ENCODE measurements around the gene TXNRD1.
"Not testable (repeated sequence)": the region's sequence is repeated elsewhere in the genome, so short reads cannot be mapped to it uniquely, and the experiment has no call there.

The TXNRD1 gene

DNA sequence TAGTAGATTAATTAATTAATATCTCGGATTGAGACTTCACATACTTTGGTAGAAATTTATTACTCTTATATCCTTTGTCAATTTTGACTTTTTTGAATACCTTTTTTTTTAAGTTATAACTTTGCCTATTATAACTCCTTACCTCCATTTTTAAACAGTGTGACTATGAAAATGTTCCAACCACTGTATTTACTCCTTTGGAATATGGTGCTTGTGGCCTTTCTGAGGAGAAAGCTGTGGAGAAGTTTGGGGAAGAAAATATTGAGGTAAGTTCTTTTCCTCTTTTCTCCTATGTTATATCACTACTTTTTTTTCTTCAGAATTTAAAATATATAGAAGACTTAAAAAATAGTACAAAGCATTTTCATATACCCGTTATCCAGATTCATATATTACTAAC, 115.8 kb downstream of the TXNRD1 start:
- Mint-ChIP-seq H3K4me1 (peaks cover 3% of the 10 kb centered on the region), H3K27me3 (no peaks in the 10 kb centered on the region), H3K9me3 (no peaks in the 10 kb centered on the region), H3K36me3 (peaks cover 16% of the 10 kb centered on the region), H3K4me3 (no peak overlapping the region), H3K27ac (no peak overlapping the region)

DNA sequence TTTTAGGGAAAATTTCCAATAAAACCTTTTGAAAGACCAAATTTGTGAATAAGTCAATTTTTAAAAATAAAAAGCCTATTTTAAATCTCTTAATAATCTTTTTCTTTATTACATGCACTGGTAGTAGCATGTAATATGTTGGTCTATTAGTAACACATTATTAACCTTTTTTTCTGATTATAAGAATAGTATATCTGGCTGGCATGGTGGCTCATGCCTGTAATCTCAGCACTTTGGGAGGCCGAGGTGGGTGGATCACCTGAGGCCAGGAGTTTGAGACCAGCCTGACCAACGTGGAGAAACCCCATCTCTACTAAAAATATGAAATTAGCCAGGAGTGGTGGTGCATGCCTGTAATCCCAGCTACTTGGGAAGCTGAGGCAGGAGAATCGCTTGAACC, 116.7 kb downstream of the TXNRD1 start:
- H3K27ac Mint-ChIP-seq, H3K27me3 Mint-ChIP-seq, H3K4me3 Mint-ChIP-seq, H3K4me1 Mint-ChIP-seq, H3K9me3 Mint-ChIP-seq: not testable (repeated sequence)
- peaks cover 14% of the 10 kb centered on the region for H3K36me3 Mint-ChIP-seq

DNA sequence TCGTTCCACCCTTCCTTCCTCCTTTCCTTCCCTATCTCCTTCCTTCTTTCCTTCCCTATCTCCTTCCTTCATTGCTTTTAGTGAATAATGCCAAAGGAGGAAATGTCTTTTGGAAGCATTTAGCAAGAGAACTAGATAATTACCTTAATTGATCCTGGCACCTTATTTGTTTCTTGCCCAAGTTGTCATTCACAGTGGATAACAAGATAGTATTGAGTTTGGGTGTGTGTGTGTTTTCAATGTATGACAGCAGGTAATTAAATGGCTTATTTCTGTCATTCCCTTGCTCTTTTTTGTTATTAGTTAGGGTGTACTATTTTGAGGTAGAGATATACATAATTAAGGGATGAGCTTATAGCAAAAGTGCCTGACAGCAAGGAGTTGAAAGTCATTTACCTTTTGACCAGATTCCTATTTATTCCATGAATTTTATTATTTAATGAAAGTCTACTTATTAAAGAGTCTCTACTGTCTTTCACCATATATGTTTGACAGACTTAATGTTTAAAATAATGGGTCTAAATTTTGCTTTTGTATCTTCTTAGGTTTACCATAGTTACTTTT, 118.2 kb downstream of the TXNRD1 start:
- H3K4me3 Mint-ChIP-seq, result no peak overlapping the region
- no peaks in the 10 kb centered on the region for H3K9me3 Mint-ChIP-seq
- no peaks in the 10 kb centered on the region for H3K27me3 Mint-ChIP-seq
- H3K27ac Mint-ChIP-seq, result no peak overlapping the region
- peaks cover 3% of the 10 kb centered on the region for H3K4me1 Mint-ChIP-seq
- peaks cover 14% of the 10 kb centered on the region for H3K36me3 Mint-ChIP-seq

GRCh38 chr12:104334581-104334980, 119.0 kb downstream of the TXNRD1 start:
- Mint-ChIP-seq H3K27ac (no peak overlapping the region), H3K27me3 (no peaks in the 10 kb centered on the region), H3K4me3 (no peak overlapping the region), H3K4me1 (peaks cover 3% of the 10 kb centered on the region), H3K36me3 (peaks cover 9% of the 10 kb centered on the region), H3K9me3 (no peaks in the 10 kb centered on the region)

DNA sequence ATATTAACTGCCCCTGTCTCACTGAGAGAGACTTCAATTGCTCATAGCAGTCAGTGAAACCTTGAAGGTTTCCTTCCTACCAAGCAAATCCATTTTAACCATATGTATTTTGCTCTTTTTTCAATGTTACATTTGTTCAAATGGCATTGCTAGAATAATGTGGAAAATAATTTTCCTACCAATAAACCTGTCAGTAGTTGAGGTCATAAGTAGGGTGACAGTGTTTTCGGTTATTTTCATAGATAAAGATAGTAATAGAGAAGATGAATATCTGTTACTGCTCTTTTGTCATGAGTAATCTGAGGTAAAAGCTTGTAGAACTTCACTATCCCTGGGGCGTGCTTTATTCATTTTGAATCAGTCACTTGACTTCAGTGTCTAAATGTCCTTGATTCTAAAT, 120.5 kb downstream of the TXNRD1 start:
- H3K27me3 Mint-ChIP-seq, result no peaks in the 10 kb centered on the region
- H3K4me3 Mint-ChIP-seq, result no peak overlapping the region
- H3K9me3 Mint-ChIP-seq, result no peaks in the 10 kb centered on the region
- H3K36me3 Mint-ChIP-seq, result peaks cover 15% of the 10 kb centered on the region
- H3K27ac Mint-ChIP-seq, result no peak overlapping the region
- peaks cover 3% of the 10 kb centered on the region for H3K4me1 Mint-ChIP-seq

DNA sequence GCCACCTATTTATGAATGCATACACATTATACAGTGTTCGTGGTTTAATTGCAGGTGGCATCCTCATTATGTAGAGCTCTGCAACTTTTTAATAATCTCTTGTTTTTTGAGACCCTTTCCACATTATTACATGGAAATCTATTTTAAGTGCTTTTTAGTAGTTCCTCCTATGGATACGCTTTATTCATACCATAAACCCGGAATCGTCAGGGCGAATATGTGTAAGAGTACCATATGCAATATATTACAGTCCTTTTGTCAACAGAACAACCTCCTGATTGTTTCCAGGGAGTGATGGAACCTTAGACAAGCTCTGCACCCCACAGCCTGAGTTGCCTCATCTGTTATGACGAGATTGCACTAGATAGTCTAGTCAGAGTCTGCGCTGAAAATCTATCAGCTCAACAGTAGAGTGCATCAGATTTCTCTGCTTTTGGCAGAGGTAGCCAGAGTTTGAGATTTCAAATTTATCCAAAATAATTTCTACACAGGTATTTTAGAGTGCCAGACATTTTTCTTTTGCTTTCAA, 121.5 kb downstream of the TXNRD1 start:
- no peaks in the 10 kb centered on the region for H3K9me3 Mint-ChIP-seq
- H3K27ac Mint-ChIP-seq, result no peak overlapping the region
- H3K36me3 Mint-ChIP-seq, result peaks cover 17% of the 10 kb centered on the region
- H3K4me3 Mint-ChIP-seq, result no peak overlapping the region
- no peaks in the 10 kb centered on the region for H3K27me3 Mint-ChIP-seq
- peaks cover 3% of the 10 kb centered on the region for H3K4me1 Mint-ChIP-seq

DNA sequence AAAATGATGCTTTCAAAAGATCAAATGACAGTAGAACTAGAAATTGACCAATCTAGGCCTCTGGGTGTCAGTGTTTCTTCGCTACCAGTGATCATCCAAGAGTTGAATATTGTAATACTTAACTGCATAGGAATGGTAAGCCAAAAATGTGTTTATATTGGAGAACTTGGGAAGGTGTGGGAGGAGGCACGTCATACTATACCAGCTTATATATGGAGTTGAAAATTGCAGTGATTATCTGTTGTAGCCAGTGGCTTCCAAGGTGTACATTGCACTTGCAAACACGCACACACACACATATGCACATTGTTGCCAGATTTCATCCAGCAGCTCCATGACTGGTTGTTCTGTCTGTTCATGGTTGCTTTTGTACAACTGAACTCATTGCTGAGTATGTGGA, 124.1 kb downstream of the TXNRD1 start:
- no peaks in the 10 kb centered on the region for H3K27me3 Mint-ChIP-seq
- H3K9me3 Mint-ChIP-seq, result no peaks in the 10 kb centered on the region
- H3K27ac Mint-ChIP-seq, result no peak overlapping the region
- H3K4me1 Mint-ChIP-seq, result no peaks in the 10 kb centered on the region
- peaks cover 21% of the 10 kb centered on the region for H3K36me3 Mint-ChIP-seq
- H3K4me3 Mint-ChIP-seq, result no peak overlapping the region

- peaks cover 18% of the 10 kb centered on the region for H3K36me3 Mint-ChIP-seq
- no peak overlapping the region for H3K4me3 Mint-ChIP-seq
- no peak overlapping the region for H3K27ac Mint-ChIP-seq
- H3K9me3 Mint-ChIP-seq, result no peaks in the 10 kb centered on the region
- no peaks in the 10 kb centered on the region for H3K27me3 Mint-ChIP-seq
- H3K4me1 Mint-ChIP-seq, result no peaks in the 10 kb centered on the region
These were observed 124.6 kb downstream of the TXNRD1 start for GRCh38 chr12:104340177-104340576.

DNA sequence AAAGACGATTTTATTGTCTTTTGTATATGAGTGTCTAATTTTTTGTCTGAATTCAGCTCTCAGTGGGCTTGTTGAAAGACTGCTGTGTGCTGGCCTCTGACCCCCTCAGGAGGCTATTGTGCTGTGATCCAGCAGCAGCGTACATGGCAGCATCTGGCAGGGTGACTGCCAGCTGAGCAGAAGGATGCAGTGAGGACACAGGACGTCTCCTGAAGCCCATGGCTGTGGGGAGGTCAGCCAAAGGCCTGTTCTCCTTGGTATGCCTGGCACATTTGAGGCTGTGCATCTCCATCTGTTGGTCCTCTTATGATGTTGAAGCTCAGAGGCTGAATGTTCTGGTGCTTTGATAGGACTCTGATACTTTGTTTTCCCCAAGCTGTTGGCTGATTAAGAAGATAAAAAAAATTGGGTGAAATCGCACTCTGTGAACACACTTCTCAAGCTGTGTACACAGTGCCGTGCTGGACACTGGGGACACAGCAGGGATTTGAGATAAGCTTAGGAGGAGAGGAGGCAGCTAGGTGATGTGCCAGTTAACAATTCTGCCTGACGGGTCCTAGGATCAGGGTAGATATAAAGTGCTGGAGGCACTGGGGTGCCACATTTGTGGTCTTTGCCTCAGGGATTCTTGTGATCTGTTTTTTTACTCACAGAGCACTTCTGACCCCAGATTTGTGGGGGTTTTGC, 125.5 kb downstream of the TXNRD1 start:
- Mint-ChIP-seq H3K27me3 (no peaks in the 10 kb centered on the region), H3K9me3 (no peaks in the 10 kb centered on the region), H3K4me3 (no peak overlapping the region), H3K36me3 (peaks cover 20% of the 10 kb centered on the region), H3K27ac (no peak overlapping the region), H3K4me1 (no peaks in the 10 kb centered on the region)

- Mint-ChIP-seq H3K4me3 (no peak overlapping the region), H3K36me3 (peaks cover 18% of the 10 kb centered on the region), H3K9me3 (no peaks in the 10 kb centered on the region), H3K4me1 (no peaks in the 10 kb centered on the region), H3K27me3 (no peaks in the 10 kb centered on the region), H3K27ac (no peak overlapping the region)
These were observed 126.6 kb downstream of the TXNRD1 start for GRCh38 chr12:104342147-104342546.

GRCh38 chr12:104342635-104343249, 127.2 kb downstream of the TXNRD1 start:
- no peaks in the 10 kb centered on the region for H3K4me1 Mint-ChIP-seq
- H3K27ac Mint-ChIP-seq, result peak overlapping the region; percentile 81
- no peaks in the 10 kb centered on the region for H3K9me3 Mint-ChIP-seq
- H3K27me3 Mint-ChIP-seq, result no peaks in the 10 kb centered on the region
- no peak overlapping the region for H3K4me3 Mint-ChIP-seq
- peaks cover 20% of the 10 kb centered on the region for H3K36me3 Mint-ChIP-seq

DNA sequence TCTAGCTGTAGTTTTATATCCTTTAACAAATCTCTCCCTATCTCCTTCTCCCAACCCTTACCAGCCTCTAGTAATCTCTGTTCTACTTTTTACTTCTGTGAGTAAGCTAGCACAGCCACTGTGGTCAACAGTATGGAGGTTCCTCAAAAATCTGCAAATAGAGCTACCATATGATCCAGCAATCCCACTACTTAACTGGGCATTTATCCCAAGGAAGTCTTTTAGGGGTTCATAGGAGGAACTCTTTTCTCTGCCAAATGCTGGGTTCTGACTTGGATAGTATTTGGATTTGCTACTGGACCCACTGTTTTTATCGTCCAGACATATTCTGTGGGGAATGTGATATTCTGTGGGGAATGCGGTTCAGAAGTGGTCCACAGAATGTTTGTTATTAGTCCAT, 129.1 kb downstream of the TXNRD1 start:
- Mint-ChIP-seq H3K4me3 (no peak overlapping the region), H3K27ac (no peak overlapping the region), H3K27me3 (no peaks in the 10 kb centered on the region), H3K4me1 (no peaks in the 10 kb centered on the region), H3K36me3 (peaks cover 28% of the 10 kb centered on the region), H3K9me3 (no peaks in the 10 kb centered on the region)

- H3K27ac Mint-ChIP-seq, result no peak overlapping the region
- H3K27me3 Mint-ChIP-seq, result no peaks in the 10 kb centered on the region
- H3K36me3 Mint-ChIP-seq, result peaks cover 26% of the 10 kb centered on the region
These were observed 129.9 kb downstream of the TXNRD1 start for GRCh38 chr12:104345234-104346066.

DNA sequence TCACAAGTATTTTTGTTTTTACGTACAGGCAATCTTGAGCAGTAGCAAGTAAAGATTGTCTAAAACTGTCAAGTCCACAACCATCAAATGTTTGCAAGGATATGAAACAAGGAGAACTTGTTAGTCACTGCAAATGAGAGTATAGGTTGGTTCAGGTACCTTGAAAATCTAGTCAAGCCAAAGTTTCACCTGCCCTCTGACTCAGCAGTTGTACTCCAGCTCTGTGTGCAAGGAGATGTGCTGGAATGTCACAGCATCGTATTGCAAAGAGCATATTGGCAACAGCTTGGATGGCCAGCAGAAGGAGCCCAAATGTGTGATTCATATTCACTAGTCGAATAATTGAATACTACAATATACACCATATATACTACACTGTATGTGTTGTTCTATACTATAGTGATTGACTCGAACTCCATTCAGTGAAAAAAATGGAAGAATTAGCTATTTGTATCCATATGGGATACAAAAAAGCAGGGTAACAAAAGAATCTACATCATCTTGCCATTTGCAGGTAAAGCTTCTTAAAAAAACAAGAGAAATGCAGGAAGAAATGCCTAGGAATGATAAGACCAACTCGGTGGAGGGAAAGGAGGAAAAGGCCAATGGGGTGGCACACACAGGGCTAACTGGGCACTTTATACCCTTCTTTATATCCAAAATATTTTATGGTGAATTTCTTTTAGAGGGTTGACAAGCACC, 131.9 kb downstream of the TXNRD1 start:
- peaks cover 25% of the 10 kb centered on the region for H3K36me3 Mint-ChIP-seq
- H3K4me3 Mint-ChIP-seq, result no peak overlapping the region
- no peaks in the 10 kb centered on the region for H3K9me3 Mint-ChIP-seq
- no peaks in the 10 kb centered on the region for H3K27me3 Mint-ChIP-seq
- no peak overlapping the region for H3K27ac Mint-ChIP-seq
- no peaks in the 10 kb centered on the region for H3K4me1 Mint-ChIP-seq

More at GRCh38 chr12:104345234-104346066, 129.9 kb downstream of the TXNRD1 start:
- Mint-ChIP-seq H3K4me1 (no peaks in the 10 kb centered on the region), H3K4me3 (no peak overlapping the region), H3K9me3 (no peaks in the 10 kb centered on the region)

- H3K4me1 Mint-ChIP-seq, result no peaks in the 10 kb centered on the region
- no peak overlapping the region for H3K4me3 Mint-ChIP-seq
- no peaks in the 10 kb centered on the region for H3K9me3 Mint-ChIP-seq
- no peaks in the 10 kb centered on the region for H3K27me3 Mint-ChIP-seq
- H3K27ac Mint-ChIP-seq, result no peak overlapping the region
- peaks cover 19% of the 10 kb centered on the region for H3K36me3 Mint-ChIP-seq
These were observed 132.9 kb downstream of the TXNRD1 start for GRCh38 chr12:104348283-104348993.
